GDM1 (cell line): ENCODE results near the gene ZNF750.

ENCODE experiments used
- DNase-seq: peaks from one replicate; lab custom pipeline; 2025; lab: John Stamatoyannopoulos, UW

ZNF750 gene

DNA sequence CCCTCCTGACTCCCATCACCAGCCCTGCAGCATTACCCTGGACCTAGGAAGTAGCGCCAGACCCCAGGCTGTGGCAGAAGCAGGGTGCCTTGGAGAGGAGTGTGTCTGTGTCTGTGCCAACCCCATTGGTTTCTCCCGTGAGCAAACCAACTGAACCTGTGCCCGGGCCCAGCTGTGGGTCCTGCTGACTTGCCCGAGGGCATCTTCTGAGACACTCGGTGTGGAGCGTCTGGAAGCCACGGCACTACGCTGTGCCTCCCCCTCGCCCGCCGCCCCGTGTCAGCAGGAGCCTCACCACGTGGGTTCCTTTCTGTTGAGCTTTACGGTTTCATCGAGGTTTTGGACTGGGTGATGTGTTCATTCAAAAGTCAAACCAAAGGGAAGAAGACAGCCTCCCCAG lies 27.8 kb downstream of the ZNF750 start:
- DNase-seq: no peak

DNA sequence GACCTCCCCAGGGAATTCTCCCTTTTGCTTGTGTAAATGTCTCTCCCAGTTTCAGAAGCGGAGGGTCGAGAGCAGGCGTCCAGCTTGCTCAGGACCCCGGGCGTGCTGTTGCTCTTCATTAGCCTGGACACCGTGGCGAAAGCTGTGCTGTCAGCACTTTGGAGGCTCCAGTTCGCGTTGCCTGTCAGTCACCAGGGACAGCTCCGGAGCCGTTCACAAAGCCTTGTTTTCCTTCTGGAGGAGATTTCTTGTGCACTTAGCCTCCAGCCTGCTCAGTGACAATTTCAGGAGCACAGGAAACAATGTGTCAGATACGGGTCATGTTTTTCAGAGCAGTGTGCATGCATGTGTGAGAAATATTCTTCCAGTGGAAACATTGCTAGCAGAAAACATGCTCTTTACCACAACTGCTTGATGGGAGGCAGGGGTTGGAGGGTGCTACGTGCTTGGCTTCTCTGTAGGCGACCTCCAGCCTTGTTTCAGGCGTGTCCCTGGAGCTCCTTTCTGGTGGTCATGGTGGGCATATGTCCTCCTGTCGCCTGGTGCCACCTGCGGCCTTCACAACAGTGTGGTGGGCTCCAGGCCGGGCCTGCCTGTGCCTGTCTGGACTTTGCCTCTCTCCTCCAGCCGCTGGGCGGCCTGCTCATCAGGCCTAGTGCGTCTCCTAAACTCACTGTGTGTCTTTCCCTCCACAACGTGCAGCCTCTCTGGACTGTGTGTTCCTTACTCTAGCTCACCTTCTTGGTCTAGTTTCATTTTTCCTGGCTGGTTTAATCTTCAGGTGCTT lies 29.0 kb downstream of the ZNF750 start:
- DNase-seq: no peak

DNA sequence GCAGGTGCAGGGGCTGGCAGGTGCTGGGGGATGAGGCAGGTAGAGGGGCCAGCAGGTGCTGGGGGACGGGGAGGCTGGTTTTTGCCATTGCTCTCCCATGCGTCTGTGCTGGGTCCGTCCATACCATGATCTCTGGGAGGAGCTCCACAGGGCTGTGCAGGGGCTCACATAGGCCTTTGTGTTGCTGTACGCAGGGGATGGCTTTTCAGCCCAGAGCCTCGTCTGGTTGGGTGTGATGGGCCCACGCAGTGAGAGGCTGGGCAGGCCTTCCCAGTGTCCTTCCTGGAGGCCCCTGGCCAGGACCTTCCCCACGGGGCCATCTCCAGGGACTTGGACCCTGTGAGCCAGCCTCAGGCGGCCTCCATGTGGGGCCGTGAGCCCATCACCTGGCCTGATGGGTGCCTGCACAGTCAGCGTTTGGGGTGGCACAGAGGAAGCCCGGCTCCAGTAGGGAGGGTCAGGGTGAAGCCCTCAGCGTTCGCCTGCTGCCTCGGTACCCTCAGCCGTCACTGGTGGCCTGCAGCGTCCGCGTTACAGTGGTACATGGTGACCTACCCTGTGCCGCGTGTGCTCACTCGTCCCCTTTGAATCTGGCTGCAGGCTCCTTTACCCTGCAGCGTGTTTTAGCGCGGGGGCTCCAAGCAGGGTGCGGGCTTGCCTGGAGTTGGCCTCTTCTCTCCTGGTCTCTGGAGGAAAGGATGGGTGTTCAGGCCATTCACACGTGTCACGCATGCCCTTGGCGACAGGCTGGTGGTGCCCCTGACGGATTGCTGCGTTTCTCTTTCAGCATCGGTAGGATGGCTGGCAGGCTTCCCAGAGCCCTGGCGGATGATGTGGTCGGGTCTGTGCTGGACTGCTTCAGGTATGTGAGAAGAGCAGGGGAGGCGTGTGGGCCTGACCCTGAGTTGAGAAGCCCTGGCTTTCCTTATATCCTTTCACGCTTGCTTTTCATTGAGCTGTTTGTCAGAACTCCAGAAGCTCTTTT lies 30.6 kb downstream of the ZNF750 start:
- no peak for DNase-seq

DNA sequence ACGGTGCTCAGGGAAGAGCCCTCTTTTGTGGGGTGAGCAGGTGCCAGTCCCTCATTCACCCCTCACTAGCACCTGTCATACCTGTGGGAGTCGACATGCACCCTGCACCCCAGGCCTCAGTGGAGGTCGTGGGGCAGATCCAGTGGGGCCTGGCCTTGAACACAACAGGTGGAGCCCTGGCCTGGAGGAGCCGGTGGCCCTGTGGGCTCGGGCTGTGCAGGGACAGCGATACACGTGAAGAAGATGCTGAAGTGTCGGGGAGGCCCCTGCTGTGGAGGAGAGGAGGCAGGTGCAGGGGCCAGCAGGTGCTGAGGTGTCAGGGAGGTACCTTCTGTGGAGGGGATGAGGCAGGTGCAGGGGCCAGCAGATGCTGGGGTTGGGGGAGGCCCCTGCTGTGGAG lies 31.8 kb downstream of the ZNF750 start:
- no peak for DNase-seq

DNA sequence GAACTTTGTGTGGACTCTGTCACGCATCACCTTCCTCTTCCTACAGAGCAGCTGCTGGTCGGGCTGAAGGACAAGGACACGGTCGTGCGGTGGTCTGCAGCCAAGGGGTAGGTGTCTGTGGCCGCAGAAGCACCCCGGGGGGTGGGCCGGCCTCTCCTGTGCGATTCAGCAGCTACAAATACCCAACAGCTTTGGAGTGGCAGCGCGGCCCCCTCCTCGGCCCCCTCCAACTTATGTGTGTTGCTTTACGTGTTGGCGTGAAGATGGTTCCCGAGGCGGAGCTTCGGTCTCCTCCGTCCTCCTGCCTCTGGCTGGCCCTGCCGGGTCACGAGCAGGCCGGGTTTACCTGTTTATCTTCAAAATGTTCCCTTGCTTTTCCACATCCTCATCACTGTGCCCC lies 32.3 kb downstream of the ZNF750 start:
- no peak for DNase-seq

DNA sequence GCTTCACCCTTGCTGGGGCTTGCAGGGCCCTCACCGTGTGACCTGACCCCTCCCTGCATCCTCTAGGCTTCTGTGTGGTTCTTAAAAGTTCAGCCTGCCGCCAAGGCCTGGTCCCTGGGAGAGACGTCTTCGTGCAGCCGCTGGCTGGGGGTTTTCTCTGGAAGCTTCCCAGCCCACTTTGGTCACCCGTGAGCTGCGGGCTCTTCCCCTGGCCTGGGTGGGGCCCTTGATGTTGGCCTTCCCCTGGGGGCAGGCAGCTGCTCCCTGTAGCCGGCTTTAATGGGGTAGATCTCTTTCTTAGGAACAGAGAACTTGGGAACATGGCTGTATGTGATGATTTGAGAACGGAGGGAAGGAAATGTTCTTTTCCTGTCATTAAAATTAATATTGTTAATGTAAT lies 32.7 kb downstream of the ZNF750 start:
- DNase-seq: no peak

DNA sequence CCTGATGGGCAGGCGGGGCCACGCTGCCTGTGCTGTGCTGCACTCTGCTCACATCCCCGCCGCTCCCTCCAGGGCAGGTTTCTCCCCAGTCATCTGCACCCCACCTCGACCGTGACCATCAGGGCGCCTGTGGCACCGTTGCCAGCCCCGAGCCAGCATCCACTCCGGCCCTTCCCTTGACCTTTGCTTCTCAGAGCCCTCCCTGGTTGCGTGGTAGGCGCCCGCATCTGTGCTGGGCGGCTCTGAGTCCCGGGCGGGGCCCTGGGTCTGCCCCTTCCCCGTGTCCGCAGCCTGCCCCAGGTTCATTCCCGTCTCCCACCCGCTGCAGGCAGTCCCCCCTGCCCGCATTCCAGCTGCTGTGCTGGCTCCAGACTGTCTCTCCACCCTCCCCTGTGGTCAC lies 33.2 kb downstream of the ZNF750 start:
- DNase-seq: no peak

DNA sequence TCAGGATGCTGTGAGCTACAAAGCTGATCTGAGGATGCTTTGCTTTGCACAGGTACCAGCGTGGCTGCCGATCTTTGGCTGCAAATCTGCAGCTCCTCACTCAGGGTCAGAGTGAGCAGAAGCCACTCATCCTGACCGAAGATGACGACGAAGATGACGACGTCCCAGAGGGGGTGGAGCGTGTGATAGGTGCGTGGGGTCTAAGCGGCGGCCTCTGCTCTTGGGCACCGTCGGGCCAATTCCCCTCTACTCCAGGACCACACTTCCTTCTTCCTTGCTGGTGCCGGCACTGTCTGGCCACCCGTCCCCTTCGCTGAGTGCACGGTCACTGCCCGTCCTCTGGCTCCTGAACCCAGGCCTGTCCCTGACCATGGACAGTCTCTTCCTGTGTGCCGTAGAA lies 34.0 kb downstream of the ZNF750 start:
- DNase-seq: no peak

DNA sequence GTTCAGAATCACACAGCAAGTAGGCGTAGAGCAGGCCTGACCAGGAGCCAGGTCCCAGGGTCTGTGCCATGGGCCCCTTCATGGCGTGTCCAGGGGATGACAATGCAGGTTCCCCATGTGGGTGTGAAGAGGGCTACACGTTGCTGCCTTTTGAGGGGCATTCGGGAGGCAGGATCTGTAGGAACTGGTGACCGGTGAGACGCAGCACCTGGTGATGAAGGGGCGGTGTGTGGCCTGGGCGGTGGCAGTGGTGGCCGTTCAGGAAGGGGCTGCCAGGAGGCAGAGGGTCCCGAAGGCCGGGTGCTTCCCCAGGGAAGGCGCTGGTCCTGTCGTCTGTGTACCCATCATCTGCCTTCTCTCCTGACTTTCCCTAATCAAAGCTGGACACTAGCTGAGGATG lies 34.6 kb downstream of the ZNF750 start:
- no peak for DNase-seq

DNA sequence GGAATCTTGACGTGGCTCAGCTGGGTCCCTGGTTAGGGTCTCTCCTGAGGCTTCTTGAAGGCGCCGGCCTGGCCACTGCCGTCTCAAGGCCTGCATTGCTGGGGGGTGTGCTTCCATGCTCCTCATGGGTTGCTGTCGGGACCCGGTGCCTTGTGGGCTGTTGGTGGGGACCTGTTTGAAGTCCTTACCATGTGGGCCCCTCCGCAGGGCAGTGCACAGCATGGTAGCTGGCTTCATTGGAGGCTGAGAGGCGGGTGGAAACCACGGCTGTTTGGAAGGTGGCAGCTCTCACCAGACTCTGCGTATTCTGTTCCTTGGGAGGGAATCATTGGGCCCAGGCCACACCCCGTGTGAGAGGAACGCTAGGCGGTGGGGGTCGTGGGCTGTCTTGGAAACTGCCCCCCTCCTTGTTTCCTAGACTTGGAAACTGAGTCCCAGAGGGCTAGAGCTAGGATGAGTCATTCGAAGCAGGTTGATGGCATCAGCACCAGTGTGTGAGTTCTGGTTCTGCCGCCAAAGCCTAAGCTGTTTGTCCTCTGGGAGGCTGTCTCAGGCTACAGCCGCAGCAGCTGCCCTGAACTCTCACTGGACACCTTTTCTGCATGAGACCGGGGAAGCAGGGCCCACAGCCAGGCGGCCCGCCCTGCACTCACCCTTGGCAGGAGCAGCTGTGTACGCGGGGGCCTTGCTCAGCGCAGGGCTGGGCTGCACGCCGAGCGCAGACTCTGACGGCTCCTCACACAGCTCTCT lies 35.2 kb downstream of the ZNF750 start:
- no peak for DNase-seq

DNA sequence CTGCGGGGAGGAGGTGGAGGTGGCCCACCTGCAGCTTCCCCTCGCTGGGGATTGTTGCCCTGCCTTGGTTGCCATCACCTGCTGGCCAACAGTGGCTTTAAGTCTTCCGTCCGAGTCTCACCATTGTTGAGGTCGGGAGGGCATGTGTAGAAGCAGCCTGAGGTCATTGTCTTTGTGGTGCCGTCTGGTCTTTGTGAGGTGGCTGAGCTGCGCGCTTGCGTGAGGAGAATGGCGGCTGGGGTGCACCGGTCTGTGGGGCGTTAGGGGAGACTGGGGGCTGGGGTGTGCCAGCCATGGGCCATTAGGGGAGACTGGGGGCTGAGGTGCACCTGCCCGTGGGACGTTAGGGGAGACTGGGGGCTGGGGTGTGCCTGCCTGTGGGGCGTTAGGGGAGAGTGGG lies 36.2 kb downstream of the ZNF750 start:
- DNase-seq: no peak

DNA sequence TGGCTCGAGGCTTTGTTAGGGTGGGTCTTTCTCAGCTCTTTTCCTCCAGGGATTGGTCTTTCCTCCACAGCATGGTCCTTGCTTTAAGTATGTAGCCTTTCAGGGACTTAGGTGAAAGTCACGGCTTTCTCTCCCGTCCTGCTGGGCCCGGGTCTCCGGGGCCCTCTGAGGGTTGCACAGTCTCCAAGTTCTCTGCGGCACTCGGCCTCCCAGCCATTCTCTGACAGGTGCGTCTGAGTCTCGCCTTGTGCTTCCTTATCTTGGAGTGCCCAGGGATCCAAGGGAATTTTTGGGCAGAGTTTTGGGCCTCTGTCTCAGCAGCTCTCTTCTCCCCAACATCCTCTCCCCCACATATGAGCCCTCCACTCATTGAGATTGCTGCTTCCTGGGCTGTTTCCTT lies 36.6 kb downstream of the ZNF750 start:
- DNase-seq: no peak

DNA sequence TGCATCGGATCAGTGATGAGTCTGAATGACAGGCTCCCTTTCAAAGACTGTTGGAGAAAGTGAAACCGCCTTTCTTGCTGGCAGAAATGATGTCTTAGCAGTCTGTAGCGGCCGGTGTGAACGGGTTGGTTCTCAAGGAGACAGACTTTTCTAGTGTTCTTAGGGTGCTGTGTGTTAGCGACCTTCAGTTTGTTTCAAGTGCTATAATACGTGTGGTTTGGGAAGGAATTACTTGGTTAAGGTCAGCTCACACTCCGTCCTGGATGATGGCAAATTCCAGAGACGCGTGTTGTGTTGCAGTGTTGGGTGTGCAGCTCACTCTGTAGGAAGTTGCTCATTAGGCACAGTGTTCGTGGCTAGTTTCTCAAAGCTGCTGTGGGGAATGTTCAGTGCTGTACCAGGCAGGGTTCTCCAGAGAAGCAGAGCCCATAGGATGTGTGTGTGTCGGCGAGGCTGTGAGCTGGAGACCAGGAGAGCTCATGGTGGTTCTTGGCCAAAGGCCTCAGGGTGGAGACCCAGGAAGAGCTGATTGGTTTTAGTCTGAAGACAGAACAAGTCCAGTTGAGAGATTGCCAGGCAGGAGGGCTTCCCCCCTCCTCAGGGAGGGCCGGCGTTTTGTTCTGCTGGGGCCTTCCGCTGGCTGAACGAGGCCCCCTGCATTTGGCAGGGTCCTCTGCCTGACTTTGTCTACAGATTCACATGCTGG lies 37.6 kb downstream of the ZNF750 start:
- DNase-seq: no peak

DNA sequence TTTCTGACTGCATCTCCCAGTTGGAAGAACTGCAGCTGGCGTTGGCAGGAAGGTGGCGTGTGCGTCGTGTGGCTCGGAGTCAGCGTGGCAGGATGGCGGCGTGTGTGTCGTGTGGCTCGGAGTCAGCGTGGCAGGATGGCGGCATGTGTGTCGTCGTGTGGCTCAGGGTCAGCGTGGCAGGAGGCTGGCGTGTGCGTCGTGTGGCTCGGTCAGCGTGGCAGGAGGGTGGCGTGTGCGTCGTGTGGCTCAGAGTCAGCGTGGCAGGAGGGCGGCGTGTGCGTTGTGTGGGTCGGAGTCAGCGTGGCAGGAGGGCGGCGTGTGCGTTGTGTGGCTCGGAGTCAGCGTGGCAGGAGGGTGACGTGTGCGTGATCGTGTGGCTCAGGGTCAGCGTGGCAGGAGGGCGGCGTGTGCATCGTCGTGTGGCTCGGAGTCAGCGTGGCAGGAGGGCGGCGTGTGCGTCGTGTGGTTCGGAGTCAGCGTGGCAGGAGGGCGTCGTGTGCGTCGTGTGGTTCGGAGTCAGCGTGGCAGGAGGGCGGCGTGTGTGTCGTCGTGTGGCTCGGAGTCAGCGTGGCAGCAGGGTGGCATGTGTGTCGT lies 38.3 kb downstream of the ZNF750 start:
- DNase-seq: no peak

DNA sequence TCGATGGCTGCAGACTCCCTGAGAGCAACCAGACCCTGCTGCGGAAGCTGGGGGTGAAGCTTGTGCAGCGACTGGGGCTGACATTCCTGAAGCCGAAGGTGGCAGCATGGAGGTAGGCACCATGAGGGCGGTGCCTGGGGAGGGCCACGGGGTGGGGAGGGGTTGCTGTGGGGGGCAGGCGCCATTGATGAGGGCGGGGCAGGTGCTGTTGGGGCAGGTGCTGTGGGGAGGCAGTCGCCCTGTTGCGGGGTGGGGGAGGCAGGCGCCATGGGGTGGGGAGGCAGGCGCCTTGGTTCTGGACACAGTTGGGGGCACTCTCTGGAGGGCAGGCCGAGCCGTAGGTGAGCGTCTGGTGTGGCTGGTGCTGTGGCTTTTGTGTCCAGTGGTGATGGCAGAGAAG lies 38.9 kb downstream of the ZNF750 start:
- DNase-seq: no peak

DNA sequence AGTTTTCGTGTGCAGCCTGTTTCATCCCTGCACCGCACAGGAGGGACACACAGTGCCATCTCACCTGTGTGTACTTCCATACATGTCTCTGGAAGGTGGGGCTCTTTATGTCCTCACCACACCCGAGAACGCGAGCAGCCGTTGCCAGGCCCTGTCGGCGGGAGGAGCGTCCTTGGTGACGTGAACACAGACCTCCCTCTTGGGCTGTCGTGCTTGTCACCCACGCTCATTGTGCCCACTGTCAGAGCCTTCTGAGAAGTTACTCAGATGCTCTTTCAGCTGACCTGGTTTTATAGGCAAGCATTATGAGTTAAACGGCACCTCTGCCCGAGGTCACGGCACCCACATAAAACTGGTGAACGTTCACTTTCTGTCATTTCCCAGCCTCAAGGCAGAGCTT lies 40.2 kb downstream of the ZNF750 start:
- DNase-seq: no peak

DNA sequence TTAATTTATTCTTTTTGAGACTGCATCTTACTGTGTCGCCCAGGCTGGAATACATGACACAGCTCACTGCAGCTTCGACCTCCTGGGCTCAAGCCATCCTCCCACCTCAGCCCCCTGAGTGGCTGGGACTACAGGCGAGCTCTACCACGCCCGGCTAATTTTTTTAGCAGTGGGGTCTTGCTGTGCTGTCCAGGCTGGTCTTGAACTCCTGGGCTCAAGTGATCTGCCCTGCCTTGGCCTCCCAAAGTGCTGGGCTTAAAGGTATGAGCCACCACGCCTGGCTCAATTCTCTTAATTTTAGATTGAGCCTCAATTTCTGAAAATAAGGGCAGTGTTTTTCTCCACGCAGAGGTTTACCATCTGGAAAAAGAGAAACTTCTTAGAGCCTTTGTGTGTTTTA lies 41.1 kb downstream of the ZNF750 start:
- DNase-seq: no peak

DNA sequence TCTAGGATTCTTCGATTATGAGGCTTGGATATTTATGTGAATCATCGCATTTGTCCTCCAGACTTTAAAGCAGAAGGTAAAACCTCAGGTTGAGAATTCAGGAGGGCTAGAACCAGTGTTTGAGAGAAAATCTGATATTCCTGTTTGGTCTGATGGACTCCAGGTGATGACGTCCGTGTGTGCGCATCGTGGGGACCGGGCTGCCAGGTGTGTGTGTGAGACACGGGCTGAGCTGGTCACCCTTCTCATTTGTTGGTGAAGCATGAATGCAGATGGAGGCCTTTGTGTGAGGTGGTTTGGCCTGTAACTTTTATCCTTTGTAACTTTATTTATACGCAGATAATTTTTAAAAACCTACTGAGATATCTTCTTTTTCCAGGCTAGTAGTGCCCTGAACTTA lies 42.8 kb downstream of the ZNF750 start:
- DNase-seq: no peak

DNA sequence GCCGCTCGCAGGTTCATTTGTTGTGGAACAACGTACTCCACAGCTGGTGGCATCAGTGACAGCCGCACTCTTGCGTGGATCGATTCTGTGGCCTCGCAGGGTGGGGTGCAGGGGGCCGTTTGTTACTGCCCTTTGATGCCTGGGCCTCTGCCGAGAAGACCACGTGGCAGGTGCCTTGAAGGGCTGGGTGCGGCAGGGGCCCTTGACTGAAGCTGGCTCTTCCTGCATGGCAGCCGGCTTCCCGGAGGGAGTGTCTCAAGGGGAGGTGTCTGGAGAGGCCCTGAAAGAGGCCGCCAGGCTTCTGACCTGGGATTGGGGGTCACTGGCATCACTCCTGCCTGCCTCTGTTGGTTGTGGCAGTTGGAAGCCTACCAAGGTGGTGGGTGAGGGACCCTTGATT lies 44.2 kb downstream of the ZNF750 start:
- DNase-seq: no peak

DNA sequence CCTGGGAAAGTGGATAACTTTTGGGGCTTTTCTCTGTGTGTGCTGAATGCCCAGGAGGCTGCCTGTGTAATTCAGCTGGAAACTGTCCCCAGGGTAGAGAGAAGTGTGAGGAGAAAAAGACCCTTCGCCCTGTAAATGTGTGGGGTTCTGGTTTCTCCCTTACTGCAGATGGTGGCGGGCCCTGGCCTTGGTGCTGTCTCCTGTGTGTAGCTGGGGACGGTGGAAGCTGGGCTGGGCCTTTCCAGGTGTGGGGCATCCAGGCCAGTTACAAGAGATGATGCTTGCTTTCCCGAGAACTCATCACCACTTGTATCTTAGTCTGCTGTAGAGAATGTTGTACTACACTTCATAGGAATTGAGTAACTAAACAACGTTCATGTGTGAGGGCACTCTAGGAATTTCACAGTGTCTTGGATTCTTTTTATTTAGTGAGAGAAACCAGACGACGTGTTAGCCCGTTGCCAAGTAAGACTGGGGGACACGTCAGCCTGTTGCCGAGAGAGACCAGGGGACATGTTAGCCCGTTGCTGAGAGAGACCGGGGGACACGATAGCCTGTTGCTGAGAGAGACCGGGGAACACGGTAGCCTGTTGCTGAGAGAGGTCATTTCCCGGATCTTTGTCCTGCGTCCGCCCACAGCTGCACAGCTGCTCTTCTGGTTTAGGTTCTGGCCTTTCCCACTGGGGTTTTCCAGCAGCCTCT lies 44.9 kb downstream of the ZNF750 start:
- no peak for DNase-seq
